ENCODE data around the gene SHANK3. TPM values are rescaled to one million over a fixed set of nuclear protein-coding genes. Genes with fewer than 3 reads are reported as not detected.

The SHANK3 gene
- polyA plus RNA-seq, 1 of the 3 experiments (the other 2 are of a cell fraction), result 1.5 TPM

- DNase-seq, result no peak
- TF ChIP-seq JUND (IDR thresholded peaks at IDR 0.05) (no peak), SIN3A (IDR thresholded peaks at IDR 0.05; ENCODE audit: borderline replicate concordance, low read depth, low read length) (no peak), RXRA (IDR thresholded peaks at IDR 0.05; ENCODE audit: borderline replicate concordance, low read depth) (no peak), TAF1 (IDR thresholded peaks at IDR 0.05; ENCODE audit: borderline replicate concordance, low read depth, low read length) (no peak), GABPA (IDR thresholded peaks at IDR 0.05; ENCODE audit: low read depth) (no peak)
- no peak overlapping the region for H3K9ac ChIP-seq
- H3K4me3 ChIP-seq (ENCODE audit: low read depth in 2 of 2, low read length in 1 of 2), result no peak overlapping the region
- H3K27me3 ChIP-seq (ENCODE audit: insufficient read depth), result no peaks in the 10 kb centered on the region
- no peaks in the 10 kb centered on the region for H3F3A ChIP-seq (replicated peaks; ENCODE audit: insufficient read depth)
- H3K4me2 ChIP-seq, result no peak overlapping the region
- H3K27ac ChIP-seq (ENCODE audit: low read depth in 2 of 2, low read length in 1 of 2), result no peak overlapping the region
- H3K36me3 ChIP-seq (replicated peaks in 1 of 2; ENCODE audit: control insufficient read depth in 1 of 2, insufficient read depth in 2 of 2, low read length in 1 of 2), result no peaks in the 10 kb centered on the region
- H3K9me2 ChIP-seq, result no peaks in the 10 kb centered on the region
- ChIA-PET POLR2A (no interaction called here), CTCF (interaction anchor here (0.7 to 1.1 kb wide), 3 partner anchors 21 to 77 kb away, joined by 3 to 4 read pairs (median 3); partner anchors contain the start of gene ARSA)
- 84% methylated on average over 13 of the region's 19 CpGs for WGBS (ENCODE audit: low lambda C conversion rate)
- H3K79me2 ChIP-seq (ENCODE audit: insufficient read depth), result no peaks in the 10 kb centered on the region
- no peaks in the 10 kb centered on the region for H3K9me3 ChIP-seq
- no peak overlapping the region for H2AFZ ChIP-seq (ENCODE audit: low read depth)
- H4K20me1 ChIP-seq (ENCODE audit: insufficient read depth), result no peaks in the 10 kb centered on the region
- H3K4me1 ChIP-seq (ENCODE audit: control insufficient read depth in 1 of 2, insufficient read depth in 2 of 2, low read depth in 1 of 2, low read length in 1 of 2), result peaks cover 0 to 14% of the 10 kb centered on the region in 2 experiments; a peak in 1 of 4 replicates
Measured at GRCh38 chr22:50700387-50701075, 27.9 kb downstream of the SHANK3 start.

- H3K9ac ChIP-seq, result no peak overlapping the region
- H3K36me3 ChIP-seq (replicated peaks in 1 of 2; ENCODE audit: control insufficient read depth in 1 of 2, insufficient read depth in 2 of 2, low read length in 1 of 2), result no peaks in the 10 kb centered on the region
- no peak overlapping the region for H3K4me3 ChIP-seq (ENCODE audit: low read depth in 2 of 2, low read length in 1 of 2)
- peaks cover 0 to 14% of the 10 kb centered on the region in 2 experiments; a peak in 1 of 4 replicates for H3K4me1 ChIP-seq (ENCODE audit: control insufficient read depth in 1 of 2, insufficient read depth in 2 of 2, low read depth in 1 of 2, low read length in 1 of 2)
- no peaks in the 10 kb centered on the region for H3F3A ChIP-seq (replicated peaks; ENCODE audit: insufficient read depth)
- ChIA-PET POLR2A (no interaction called here), CTCF (interaction anchor here (1.0 kb wide), 1 partner anchor 20 kb away, joined by 4 read pairs; no protein-coding TSS in a partner anchor)
- WGBS (ENCODE audit: low lambda C conversion rate), result 59% methylated on average over 6 of the region's 7 CpGs
- H3K27ac ChIP-seq (ENCODE audit: low read depth in 2 of 2, low read length in 1 of 2), result no peak overlapping the region
- no peak overlapping the region for H3K4me2 ChIP-seq
- H3K27me3 ChIP-seq (ENCODE audit: insufficient read depth), result no peaks in the 10 kb centered on the region
- H3K9me3 ChIP-seq, result no peaks in the 10 kb centered on the region
- H3K9me2 ChIP-seq, result no peaks in the 10 kb centered on the region
- no peak for DNase-seq
- no peak for TF ChIP-seq NFIC (IDR thresholded peaks at IDR 0.05; ENCODE audit: borderline replicate concordance)
- no peak for TF ChIP-seq USF1 (IDR thresholded peaks at IDR 0.05; ENCODE audit: borderline replicate concordance, low read depth)
- no peak for TF ChIP-seq NRF1 (IDR thresholded peaks at IDR 0.05; ENCODE audit: low read depth, low read length)
- TF ChIP-seq TEAD4 (IDR thresholded peaks at IDR 0.05; ENCODE audit: borderline replicate concordance, insufficient read depth), result no peak
- no peak for TF ChIP-seq ZBTB33 (IDR thresholded peaks at IDR 0.05; ENCODE audit: borderline replicate concordance, low read depth)
- TF ChIP-seq EZH2phosphoT487 (IDR thresholded peaks at IDR 0.05; ENCODE audit: borderline replicate concordance, low read depth), result no peak
- TF ChIP-seq SIN3A (IDR thresholded peaks at IDR 0.05; ENCODE audit: borderline replicate concordance, low read depth, low read length), result no peak
- no peak for TF ChIP-seq MXI1 (IDR thresholded peaks at IDR 0.05; ENCODE audit: low read depth, low read length)
- no peak for TF ChIP-seq PBX3 (IDR thresholded peaks at IDR 0.05)
- TF ChIP-seq USF2 (IDR thresholded peaks at IDR 0.05; ENCODE audit: borderline replicate concordance, low read depth, low read length), result no peak
- no peak for TF ChIP-seq MAX (IDR thresholded peaks at IDR 0.05; ENCODE audit: low read depth)
- no peak for TF ChIP-seq SMC3 (IDR thresholded peaks at IDR 0.05; ENCODE audit: low read depth, low read length)
- no peak for TF ChIP-seq TCF12 (IDR thresholded peaks at IDR 0.05)
- H2AFZ ChIP-seq (ENCODE audit: low read depth), result no peak overlapping the region
- H3K79me2 ChIP-seq (ENCODE audit: insufficient read depth), result no peaks in the 10 kb centered on the region
- no peaks in the 10 kb centered on the region for H4K20me1 ChIP-seq (ENCODE audit: insufficient read depth)
Measured at GRCh38 chr22:50701076-50701419, 28.4 kb downstream of the SHANK3 start.
